Osteoblast (primary cell): Measurements from ENCODE around the gene COL8A2. TPM values are rescaled to one million over a fixed set of nuclear protein-coding genes. Genes with fewer than 3 reads are reported as not detected.
A peak's percentile ranks its signal among the peaks of the same experiment; 100 is the strongest.

Experiments
- DNase-seq: peaks from one replicate; pipeline ENCODE4 v3.0.0; 2011; ENCODE audit warnings: low spot score, mixed read lengths; ENCODE audit not compliant: insufficient read length; ENCODE audit errors: missing footprints
- H2AFZ ChIP-seq: 2 replicates; pipeline ENCODE4 v1.6.0; 2011; ENCODE audit warnings: mild to moderate bottlenecking, low read length
- H3K27ac ChIP-seq: 2 replicates; pipeline ENCODE4 v1.5.1; 2011; ENCODE audit warnings: mild to moderate bottlenecking, low read depth, low read length, moderate library complexity
- H3K27me3 ChIP-seq: 2 replicates; pipeline ENCODE4 v1.6.0; 2012; ENCODE audit warnings: mild to moderate bottlenecking, control low read depth, inconsistent platforms, low read length, moderate library complexity; ENCODE audit not compliant: insufficient read depth
- H3K36me3 ChIP-seq: 2 replicates; pipeline ENCODE4 v1.5.1; 2011; ENCODE audit warnings: mild to moderate bottlenecking, low read length, control low read depth, moderate library complexity; ENCODE audit not compliant: insufficient read depth
- H3K4me1 ChIP-seq: 2 replicates; pipeline ENCODE4 v1.5.1; 2011; ENCODE audit warnings: mild to moderate bottlenecking, low read length, control low read depth, moderate library complexity; ENCODE audit not compliant: insufficient read depth
- H3K4me2 ChIP-seq: 2 replicates; pipeline ENCODE4 v1.6.0; 2011; ENCODE audit warnings: mild to moderate bottlenecking, low read length; ENCODE audit not compliant: insufficient read depth
- H3K4me3 ChIP-seq: fragments of 200-600 bp; sonication (generic); 3 replicates; pipeline ENCODE4 v1.5.1; 2012; ENCODE audit warnings: mild to moderate bottlenecking, low read length, inconsistent platforms; ENCODE audit not compliant: insufficient read depth
- H3K79me2 ChIP-seq: 2 replicates; pipeline ENCODE4 v1.6.0; 2012; ENCODE audit warnings: mild to moderate bottlenecking, low read length, control low read depth, inconsistent platforms; ENCODE audit not compliant: insufficient read depth
- H3K9me3 ChIP-seq: 2 replicates; pipeline ENCODE4 v1.5.1; 2011; ENCODE audit warnings: low read depth, low read length, control low read depth
- H4K20me1 ChIP-seq: 2 replicates; pipeline ENCODE4 v1.6.0; 2012; ENCODE audit warnings: mild to moderate bottlenecking, low read length, control low read depth; ENCODE audit not compliant: insufficient read depth
- CTCF ChIP-seq: IDR thresholded peaks from 2 replicates; pipeline ENCODE4 v1.5.1; 2011; ENCODE audit warnings: mild to moderate bottlenecking, low read depth, low read length, moderate library complexity; ENCODE audit errors: extremely low read depth
- total RNA-seq: library from RNA; depleted of rRNA; stranded (reverse); fragments of >200 nt; gene quantifications from 2 replicates; pipeline ENCODE4 v1.2.3, GENCODE V29; 2012

COL8A2 gene
- total RNA-seq, 1 donor = 15.2 TPM

- DNase-seq = peak; percentile 97
- peak overlapping the region; percentile 40 for H3K4me3 ChIP-seq
- no peaks in the 10 kb centered on the region for H3K36me3 ChIP-seq
- H4K20me1 ChIP-seq = peaks cover 6% of the 10 kb centered on the region
- peaks cover 39% of the 10 kb centered on the region for H3K79me2 ChIP-seq
- peak overlapping the region; percentile 77 for H3K4me2 ChIP-seq
- no peaks in the 10 kb centered on the region for H3K9me3 ChIP-seq
- peak overlapping the region; percentile 91 for H3K27ac ChIP-seq
- no peak for TF ChIP-seq CTCF
- H3K4me1 ChIP-seq = peaks cover 47% of the 10 kb centered on the region
- H3K27me3 ChIP-seq = no peaks in the 10 kb centered on the region
- H2AFZ ChIP-seq = peak overlapping the region; percentile 85
These were observed 25.5 kb upstream of the COL8A2 start for GRCh38 chr1:36150296-36151133.

- Histone ChIP-seq H4K20me1 (peaks cover 9% of the 10 kb centered on the region), H3K4me3 (peak overlapping the region; percentile 40), H3K79me2 (peaks cover 38% of the 10 kb centered on the region), H3K4me1 (peaks cover 41% of the 10 kb centered on the region), H3K4me2 (peak overlapping the region; percentile 77), H3K27me3 (no peaks in the 10 kb centered on the region), H2AFZ (peak overlapping the region; percentile 76), H3K9me3 (no peaks in the 10 kb centered on the region), H3K27ac (peak overlapping the region; percentile 91), H3K36me3 (no peaks in the 10 kb centered on the region)
- no peak for TF ChIP-seq CTCF
- peak; percentile 72 for DNase-seq
These were observed 24.9 kb upstream of the COL8A2 start for GRCh38 chr1:36149973-36150295.

GRCh38 chr1:36149237-36149972, 24.4 kb upstream of the COL8A2 start, which contains the start of gene TRAPPC3:
TRAPPC3 (minus strand) TSS chr1:36149486; CDS start chr1:36149378, 108 bp downstream.
- peak; percentile 99 for DNase-seq
- H3K4me1 ChIP-seq = peaks cover 40% of the 10 kb centered on the region
- peak within 1 kb of the TSS; percentile 91 for H3K27ac ChIP-seq
- peaks cover 41% of the 10 kb centered on the region for H3K79me2 ChIP-seq
- H3K36me3 ChIP-seq = no peaks in the 10 kb centered on the region
- peak within 1 kb of the TSS; percentile 100 for H3K4me2 ChIP-seq
- H3K27me3 ChIP-seq = no peaks in the 10 kb centered on the region
- H2AFZ ChIP-seq = peak within 1 kb of the TSS; percentile 89
- TF ChIP-seq CTCF = peak; percentile 99
- H3K4me3 ChIP-seq = peak within 1 kb of the TSS; percentile 96
- no peaks in the 10 kb centered on the region for H3K9me3 ChIP-seq
- H4K20me1 ChIP-seq = peaks cover 9% of the 10 kb centered on the region

GRCh38 chr1:36148821-36149236, 23.8 kb upstream of the COL8A2 start:
- no peaks in the 10 kb centered on the region for H3K9me3 ChIP-seq
- H2AFZ ChIP-seq = peak overlapping the region; percentile 89
- peak; percentile 83 for DNase-seq
- H3K4me2 ChIP-seq = peak overlapping the region; percentile 100
- TF ChIP-seq CTCF = no peak
- H3K4me1 ChIP-seq = peaks cover 40% of the 10 kb centered on the region
- peak overlapping the region; percentile 96 for H3K4me3 ChIP-seq
- peaks cover 9% of the 10 kb centered on the region for H4K20me1 ChIP-seq
- H3K27me3 ChIP-seq = no peaks in the 10 kb centered on the region
- H3K27ac ChIP-seq = peak overlapping the region; percentile 91
- no peaks in the 10 kb centered on the region for H3K36me3 ChIP-seq
- peaks cover 47% of the 10 kb centered on the region for H3K79me2 ChIP-seq
